Left cardiac atrium (tissue), 4 donors: ENCODE measurements around the gene SNX1. TPM values are rescaled to one million over a fixed set of nuclear protein-coding genes. Genes with fewer than 3 reads are reported as not detected.

Source experiments
- ATAC-seq, 2 donors: fragments of 200-7000 bp; cut with Tn5 transposase; one replicate each; pipeline ENCODE4 v1.9.1; 2020; ENCODE audit warnings: mild to moderate bottlenecking in 2 of 2, moderate library complexity in 2 of 2
- DNase-seq: peaks from one replicate; pipeline ENCODE4 v3.0.0-alpha.2; 2020
- intact Hi-C, 2 donors: fragments of 100-400 bp; cut with DNase I; formaldehyde crosslinking; loops; one replicate each; pipeline versions ENCODE4 v1.14.1 to v1.15.1; 2022 to 2023
- total RNA-seq, 2 donors: library from RNA; stranded (reverse); fragmentation: NEBNext Ultra II Directional; extraction: Animal tissue kit (Norgen Biotek cat#: 25700); gene quantifications; one replicate each; pipeline ENCODE4 v1.2.1, GENCODE V29; 2021
- donor health status: DM: no; HTN: yes; CAD: no.
- donor health status: DM: no; HTN: yes; CAD: no; lungs with severe emphysema.
- donor health status: DM: yes; HTN: yes; CAD: no.
- donor health status: Dilated cardiomyopathy.

SNX1 gene
- total RNA-seq, 2 donors from 2014 or later = 92.7 to 108 TPM

DNA sequence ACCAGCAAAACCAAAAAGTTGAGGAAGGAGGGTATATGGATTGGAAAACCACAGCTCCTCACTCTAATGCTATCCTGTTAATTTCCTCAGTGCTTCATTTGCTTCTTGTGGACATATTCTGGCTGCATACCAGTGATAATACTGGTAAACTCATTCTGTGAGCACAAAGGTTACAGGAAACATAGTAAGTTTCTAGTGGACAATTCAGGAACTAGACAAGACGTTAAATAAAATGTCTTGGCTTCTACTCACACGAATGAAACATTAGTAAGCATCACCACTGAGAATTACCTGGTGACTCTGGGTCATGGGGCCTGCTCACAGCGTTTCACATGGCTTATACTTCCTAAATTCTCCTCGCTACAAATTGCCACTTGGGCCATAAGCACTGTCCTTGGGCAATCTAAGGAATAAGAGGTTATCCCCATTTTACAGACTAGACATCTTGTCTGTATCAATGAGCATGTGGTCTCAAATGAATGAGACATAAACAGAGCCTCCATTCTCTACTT, 87.1 kb downstream of the SNX1 start:
- ATAC-seq = no peak
- DNase-seq = no peak
- intact Hi-C loops = no loop called here

DNA sequence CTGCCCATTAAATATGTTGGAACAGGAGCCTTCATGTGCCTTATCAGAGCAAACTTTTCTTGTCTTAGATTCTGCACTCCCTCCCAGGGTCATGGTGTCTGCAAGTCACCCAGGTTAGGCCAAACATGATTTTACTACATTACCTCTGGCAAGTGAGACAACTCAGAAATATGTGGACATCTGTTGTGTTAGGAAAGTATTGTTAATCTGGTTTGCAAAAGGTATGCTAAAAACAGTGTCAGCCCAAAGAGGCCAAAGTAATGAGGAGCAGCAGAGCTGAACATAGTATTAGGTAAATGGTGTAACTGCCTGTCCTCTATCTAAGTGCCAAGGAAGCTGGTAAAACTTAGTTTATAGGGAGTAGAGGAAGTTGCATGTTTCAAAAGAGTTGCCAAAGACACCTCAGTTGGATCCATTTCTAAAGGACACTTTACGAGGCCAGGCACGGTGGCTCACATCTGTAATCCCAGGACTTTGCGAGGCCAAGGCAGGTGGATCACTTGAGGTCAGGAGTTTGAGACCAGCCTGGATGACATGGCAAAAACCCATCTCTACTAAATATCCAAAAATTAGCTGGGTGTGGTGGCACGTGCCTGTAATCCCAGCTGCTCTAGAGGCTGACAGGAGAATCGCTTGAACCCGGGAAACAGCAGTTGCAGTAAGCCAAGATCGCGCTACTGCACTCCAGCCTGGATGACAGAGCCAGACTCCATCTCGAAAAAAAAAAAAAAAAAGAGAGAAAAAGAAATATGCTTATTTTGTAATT, 89.5 kb downstream of the SNX1 start:
- DNase-seq (no peak), ATAC-seq (no peak)
- intact Hi-C loops = no loop called here

DNA sequence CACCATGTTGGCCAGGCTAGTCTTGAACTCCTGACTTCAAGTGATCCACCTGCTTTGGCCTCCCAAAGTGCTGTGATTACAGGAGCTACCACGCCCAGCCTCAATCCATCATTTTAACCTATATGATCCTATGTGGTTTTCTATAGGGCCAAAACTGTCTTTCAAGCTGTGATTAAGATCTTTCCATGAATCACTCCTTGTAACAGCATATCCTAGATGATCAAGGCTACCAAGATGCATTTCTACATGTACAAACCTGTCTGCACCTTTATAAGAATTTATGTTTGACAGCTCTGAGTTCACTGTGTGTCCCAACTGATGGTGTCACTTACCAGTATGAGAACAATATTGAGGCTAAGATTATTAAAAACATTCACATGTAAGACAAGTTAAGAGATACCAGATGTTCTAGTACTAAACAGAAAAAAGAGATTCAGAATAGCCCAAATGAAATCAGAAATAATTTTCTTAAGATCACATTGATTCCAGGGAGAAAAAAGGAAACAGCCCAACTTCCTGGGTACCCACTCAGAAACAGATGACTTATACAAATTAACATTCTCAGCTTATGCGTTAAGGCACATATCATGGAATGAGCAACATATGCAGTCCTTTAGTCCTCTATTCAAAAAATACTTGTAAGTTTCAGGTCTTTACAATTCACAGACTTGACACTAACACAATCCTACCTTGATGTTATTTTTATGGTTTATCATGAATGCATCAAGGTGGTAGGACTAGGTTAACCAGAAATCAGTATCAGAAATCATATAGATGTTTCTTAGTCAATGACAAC, 91.8 kb downstream of the SNX1 start:
- ATAC-seq (no peak), DNase-seq (no peak)
- intact Hi-C loops = no loop called here

Other genes with a start within 250 kb of the SNX1 start
- 10 to 100 TPM; 72.5 to 94.9 TPM for gene DAPK2, start 49.5 kb upstream of the SNX1 start, total RNA-seq
- gene CIAO2A, start 2.1 kb upstream of the SNX1 start, total RNA-seq = 10 to 100 TPM; 49.1 to 55.2 TPM
- gene SNX22, start 55.7 kb downstream of the SNX1 start, total RNA-seq = 10 to 100 TPM; 28.9 to 29.8 TPM
- 100 to 1,000 TPM; 256 to 257 TPM for gene PPIB, start 67.0 kb downstream of the SNX1 start, total RNA-seq